ENCODE results near the gene CDH4.

CDH4 gene

GRCh38 chr20:61436667-61437279, 184.7 kb downstream of the CDH4 start (continued):
- 0 out of 2 replicates have a peak, but pooled peaks have one; percentile 22 for TF ChIP-seq ZNF610 (tag by site-specific recombination; IDR thresholded peaks at IDR 0.05; ENCODE audit: borderline replicate concordance)
- TF ChIP-seq SP7 (tag by site-specific recombination; IDR thresholded peaks at IDR 0.05): peak; percentile 68; the same call in 1 of the 2 replicates
- TF ChIP-seq, protein P1, sequence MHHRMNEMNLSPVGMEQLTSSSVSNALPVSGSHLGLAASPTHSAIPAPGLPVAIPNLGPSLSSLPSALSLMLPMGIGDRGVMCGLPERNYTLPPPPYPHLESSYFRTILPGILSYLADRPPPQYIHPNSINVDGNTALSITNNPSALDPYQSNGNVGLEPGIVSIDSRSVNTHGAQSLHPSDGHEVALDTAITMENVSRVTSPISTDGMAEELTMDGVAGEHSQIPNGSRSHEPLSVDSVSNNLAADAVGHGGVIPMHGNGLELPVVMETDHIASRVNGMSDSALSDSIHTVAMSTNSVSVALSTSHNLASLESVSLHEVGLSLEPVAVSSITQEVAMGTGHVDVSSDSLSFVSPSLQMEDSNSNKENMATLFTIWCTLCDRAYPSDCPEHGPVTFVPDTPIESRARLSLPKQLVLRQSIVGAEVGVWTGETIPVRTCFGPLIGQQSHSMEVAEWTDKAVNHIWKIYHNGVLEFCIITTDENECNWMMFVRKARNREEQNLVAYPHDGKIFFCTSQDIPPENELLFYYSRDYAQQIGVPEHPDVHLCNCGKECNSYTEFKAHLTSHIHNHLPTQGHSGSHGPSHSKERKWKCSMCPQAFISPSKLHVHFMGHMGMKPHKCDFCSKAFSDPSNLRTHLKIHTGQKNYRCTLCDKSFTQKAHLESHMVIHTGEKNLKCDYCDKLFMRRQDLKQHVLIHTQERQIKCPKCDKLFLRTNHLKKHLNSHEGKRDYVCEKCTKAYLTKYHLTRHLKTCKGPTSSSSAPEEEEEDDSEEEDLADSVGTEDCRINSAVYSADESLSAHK (tag by site-specific recombination; IDR thresholded peaks at IDR 0.05): peak; percentile 80
- peak; percentile 51; the same call in 1 of the 2 replicates for TF ChIP-seq KLF16 (tag by site-specific recombination; IDR thresholded peaks at IDR 0.05)
- TF ChIP-seq PRDM2 (tag by site-specific recombination; IDR thresholded peaks at IDR 0.05; ENCODE audit: borderline replicate concordance): no peak
- peak; percentile 61 for TF ChIP-seq IKZF3 (tag by site-specific recombination; IDR thresholded peaks at IDR 0.05)
- TF ChIP-seq BCL11A (tag by site-specific recombination; IDR thresholded peaks at IDR 0.05; ENCODE audit: low read depth): 0 out of 2 replicates have a peak, but pooled peaks have one; percentile 11
- TF ChIP-seq ZBTB48 (tag by site-specific recombination; IDR thresholded peaks at IDR 0.05): peak; percentile 35; the same call in 1 of the 2 replicates
- TF ChIP-seq ZNF202 (tag by site-specific recombination; IDR thresholded peaks at IDR 0.05; ENCODE audit: borderline replicate concordance): no peak
- 0 out of 2 replicates have a peak, but pooled peaks have one; percentile 30 for TF ChIP-seq ZNF2 (tag by site-specific recombination; IDR thresholded peaks at IDR 0.05)

- H3K4me1 ChIP-seq (ENCODE audit: control insufficient read depth, insufficient read depth, low read length): peaks cover 39% of the 10 kb centered on the region
- H3K36me3 ChIP-seq (ENCODE audit: control insufficient read depth in 2 of 2, insufficient read depth in 1 of 2, low read length in 2 of 2): no peaks in the 10 kb centered on the region
- H3K9me3 ChIP-seq (ENCODE audit: control insufficient read depth, insufficient read depth, low read depth, low read length): no peaks in the 10 kb centered on the region
- peak overlapping the region; percentile 89 for H3K27ac ChIP-seq (ENCODE audit: extremely low read depth, low read depth, low read length)
- CTCF ChIA-PET: interaction anchor here (0.6 kb wide), 1 partner anchor 1491 kb away, joined by 3 read pairs; no protein-coding TSS in a partner anchor
- no peak overlapping the region for H3K4me3 ChIP-seq (ENCODE audit: low read depth, low read length)
- TF ChIP-seq ZNF335 (tag by site-specific recombination; conservative IDR thresholded peaks at IDR 0.05) (peak; percentile 64; the same call in 1 of the 2 replicates), SETDB1 (IDR thresholded peaks at IDR 0.05; ENCODE audit: insufficient read length, low read length) (no peak), FEZF1 (tag by site-specific recombination; IDR thresholded peaks at IDR 0.05) (peak; percentile 61), ZSCAN30 (tag by site-specific recombination; IDR thresholded peaks at IDR 0.05) (no peak), ZBTB8A (tag by site-specific recombination; IDR thresholded peaks at IDR 0.05) (0 out of 2 replicates have a peak, but pooled peaks have one; percentile 18), ZNF426 (tag by site-specific recombination; IDR thresholded peaks at IDR 0.05) (no peak), ZBTB17 (tag by site-specific recombination; IDR thresholded peaks at IDR 0.05) (peak; percentile 90), PRDM10 (tag by site-specific recombination; IDR thresholded peaks at IDR 0.05) (peak; percentile 62), EGR2 (tag by site-specific recombination; IDR thresholded peaks at IDR 0.05; ENCODE audit: low read depth) (no peak), ZNF629 (tag by site-specific recombination; IDR thresholded peaks at IDR 0.05) (0 out of 2 replicates have a peak, but pooled peaks have one; percentile 10)
- POLR2A ChIA-PET: no interaction called here
Measured at GRCh38 chr20:61437280-61438206, 185.5 kb downstream of the CDH4 start.
